C4-2B (cell line): ENCODE data around the gene SPANXA1.
"Not testable (repeated sequence)": the region's sequence is repeated elsewhere in the genome, so short reads cannot be mapped to it uniquely, and the experiment has no call there.

Experiments used
- H3K27ac ChIP-seq: fragments of 450-650 bp; 2 replicates; pipeline ENCODE4 v1.5.1; 2017
- ZFX ChIP-seq: fragments of 450-650 bp; IDR thresholded peaks from 2 replicates; pipeline ENCODE4 v1.6.1; 2017
- TF ChIP-seq, protein P1 (sequence below): fragments of 450-650 bp; conservative IDR thresholded peaks from 2 replicates; pipeline ENCODE4 v1.5.1; 2017; ENCODE audit warnings: mild to moderate bottlenecking

The SPANXA1 gene

DNA sequence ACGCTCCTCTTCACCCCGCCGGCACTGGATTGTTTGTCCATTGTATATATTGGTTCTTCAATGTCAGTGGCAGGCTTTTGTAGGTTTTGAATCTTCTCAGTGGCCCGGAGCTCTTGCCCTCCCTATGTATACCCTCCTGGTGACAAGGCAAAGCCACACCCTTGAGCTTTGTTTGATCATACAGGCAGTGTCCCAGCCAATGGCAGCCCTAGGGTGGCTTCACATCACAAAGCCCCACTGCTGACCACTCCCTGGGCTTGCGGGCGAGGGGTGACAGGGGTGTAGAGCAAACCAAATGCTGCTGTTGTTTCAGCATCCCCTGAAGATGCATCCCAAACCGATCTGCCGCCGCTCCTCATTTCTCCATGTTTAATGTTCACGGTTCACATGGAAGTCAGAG, at the start of gene SPANXA1:
Gene SPANXA1, minus strand, starts transcription at position 101 of the 400 bp plus-strand sequence. Its CDS starts 60 bp downstream, at position 41.
- not testable (repeated sequence) for H3K27ac ChIP-seq

DNA sequence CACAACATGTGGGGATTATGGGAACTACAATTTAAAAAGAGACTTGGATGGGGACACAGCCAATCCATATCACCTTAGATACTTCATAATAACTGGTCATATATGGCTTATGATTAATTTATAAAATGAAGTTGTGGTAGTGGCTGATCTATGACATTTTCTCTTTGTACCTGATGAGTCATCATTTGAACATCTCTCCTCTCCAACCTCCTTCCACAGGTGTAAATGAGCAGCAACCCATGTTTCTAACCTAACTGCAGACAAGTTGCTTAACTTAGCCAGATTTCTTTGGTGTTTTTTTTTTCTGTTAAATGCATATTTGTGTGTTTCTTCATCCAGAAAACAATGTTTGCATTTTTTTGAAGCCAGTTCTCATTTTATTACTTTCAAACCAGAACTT, 47.6 kb upstream of the SPANXA1 start:
- H3K27ac ChIP-seq: no peak overlapping the region
- TF ChIP-seq, protein P1, sequence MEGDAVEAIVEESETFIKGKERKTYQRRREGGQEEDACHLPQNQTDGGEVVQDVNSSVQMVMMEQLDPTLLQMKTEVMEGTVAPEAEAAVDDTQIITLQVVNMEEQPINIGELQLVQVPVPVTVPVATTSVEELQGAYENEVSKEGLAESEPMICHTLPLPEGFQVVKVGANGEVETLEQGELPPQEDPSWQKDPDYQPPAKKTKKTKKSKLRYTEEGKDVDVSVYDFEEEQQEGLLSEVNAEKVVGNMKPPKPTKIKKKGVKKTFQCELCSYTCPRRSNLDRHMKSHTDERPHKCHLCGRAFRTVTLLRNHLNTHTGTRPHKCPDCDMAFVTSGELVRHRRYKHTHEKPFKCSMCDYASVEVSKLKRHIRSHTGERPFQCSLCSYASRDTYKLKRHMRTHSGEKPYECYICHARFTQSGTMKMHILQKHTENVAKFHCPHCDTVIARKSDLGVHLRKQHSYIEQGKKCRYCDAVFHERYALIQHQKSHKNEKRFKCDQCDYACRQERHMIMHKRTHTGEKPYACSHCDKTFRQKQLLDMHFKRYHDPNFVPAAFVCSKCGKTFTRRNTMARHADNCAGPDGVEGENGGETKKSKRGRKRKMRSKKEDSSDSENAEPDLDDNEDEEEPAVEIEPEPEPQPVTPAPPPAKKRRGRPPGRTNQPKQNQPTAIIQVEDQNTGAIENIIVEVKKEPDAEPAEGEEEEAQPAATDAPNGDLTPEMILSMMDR: no peak
- no peak for TF ChIP-seq ZFX

GRCh38 chrX:141619336-141619735, 34.8 kb upstream of the SPANXA1 start:
- no peak overlapping the region for H3K27ac ChIP-seq
- TF ChIP-seq, protein P1: no peak
- no peak for TF ChIP-seq ZFX

DNA sequence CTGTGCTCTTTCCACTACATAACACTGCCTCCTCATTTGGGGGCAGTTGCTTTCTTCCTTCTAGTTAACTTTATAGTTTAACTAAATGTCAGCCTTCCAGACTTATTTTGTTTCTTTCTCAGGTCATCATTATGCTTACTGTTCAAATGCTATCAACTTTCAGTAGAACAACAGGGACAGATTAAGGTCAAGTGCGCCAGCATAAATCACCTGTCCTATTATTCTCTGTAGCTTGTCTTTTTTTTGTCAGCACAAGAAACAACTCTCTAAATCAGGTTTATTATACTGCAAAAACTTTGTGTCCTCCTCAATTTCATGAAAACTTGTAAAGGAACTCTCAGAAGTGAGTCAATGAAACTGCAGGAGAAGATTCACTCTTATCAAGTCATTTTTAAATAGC, 24.6 kb upstream of the SPANXA1 start:
- H3K27ac ChIP-seq: no peak overlapping the region
- TF ChIP-seq ZFX: no peak
- TF ChIP-seq, protein P1: no peak

DNA sequence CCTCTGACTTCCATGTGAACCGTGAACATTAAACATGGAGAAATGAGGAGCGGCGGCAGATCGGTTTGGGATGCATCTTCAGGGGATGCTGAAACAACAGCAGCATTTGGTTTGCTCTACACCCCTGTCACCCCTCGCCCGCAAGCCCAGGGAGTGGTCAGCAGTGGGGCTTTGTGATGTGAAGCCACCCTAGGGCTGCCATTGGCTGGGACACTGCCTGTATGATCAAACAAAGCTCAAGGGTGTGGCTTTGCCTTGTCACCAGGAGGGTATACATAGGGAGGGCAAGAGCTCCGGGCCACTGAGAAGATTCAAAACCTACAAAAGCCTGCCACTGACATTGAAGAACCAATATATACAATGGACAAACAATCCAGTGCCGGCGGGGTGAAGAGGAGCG, 4.9 kb upstream of the SPANXA1 start, which contains the start of gene SPANXA2:
Gene SPANXA2, plus strand, starts transcription at position 301 of the 400 bp plus-strand sequence. Its CDS starts 60 bp downstream, at position 361.
- H3K27ac ChIP-seq: not testable (repeated sequence)

GRCh38 chrX:141542551-141542950, 42.0 kb downstream of the SPANXA1 start:
- H3K27ac ChIP-seq: not testable (repeated sequence)
